Left ventricle myocardium inferior (tissue), 1 donor: ENCODE measurements around the gene RCSD1. TPM values are rescaled to one million over a fixed set of nuclear protein-coding genes. Genes with fewer than 3 reads are reported as not detected.
"Not testable (repeated sequence)": the region's sequence is repeated elsewhere in the genome, so short reads cannot be mapped to it uniquely, and the experiment has no call there.

Experiments used
- DNase-seq: peaks from one replicate; pipeline ENCODE4 v3.0.0-alpha.2; 2020
- H3K27ac ChIP-seq: fragments of 200-600 bp; replicated peaks from 2 replicates; pipeline ENCODE4 v1.8.0; 2021
- H3K27me3 ChIP-seq: fragments of 200-600 bp; 2 replicates; pipeline ENCODE4 v1.8.0; 2021; ENCODE audit warnings: low read depth
- H3K36me3 ChIP-seq: fragments of 200-600 bp; 2 replicates; pipeline ENCODE4 v1.8.0; 2021
- H3K4me1 ChIP-seq: fragments of 200-600 bp; 2 replicates; pipeline ENCODE4 v1.8.0; 2021
- H3K4me3 ChIP-seq: fragments of 200-600 bp; 2 replicates; pipeline ENCODE4 v1.8.0; 2021; ENCODE audit warnings: mild to moderate bottlenecking, moderate library complexity
- H3K9me3 ChIP-seq: fragments of 200-600 bp; replicated peaks from 2 replicates; pipeline ENCODE4 v1.8.0; 2021
- CTCF ChIP-seq: fragments of 200-600 bp; IDR thresholded peaks from 2 replicates; pipeline ENCODE4 v1.8.0; 2021; ENCODE audit warnings: antibody characterized with exemption, mild to moderate bottlenecking, borderline replicate concordance
- intact Hi-C: fragments of 100-400 bp; cut with micrococcal nuclease; formaldehyde crosslinking; loops from one replicate; pipeline ENCODE4 v1.11.0; 2022
- total RNA-seq: library from RNA; stranded (reverse); fragmentation: NEBNext Ultra II Directional; extraction: Animal tissue kit (Norgen Biotek cat#: 25700); gene quantifications from one replicate; pipeline ENCODE4 v1.2.1, GENCODE V29; 2021
- donor health status: DM: no; HTN: yes; CAD: no; lungs with severe emphysema.

Gene RCSD1
- total RNA-seq, 1 donor from 2014 or later, result 42.7 TPM

- intact Hi-C loops, result no loop called here
- DNase-seq, result no peak
- H3K4me1 ChIP-seq, result peaks cover 31% of the 10 kb centered on the region
- H3K27me3 ChIP-seq, result no peaks in the 10 kb centered on the region
- no peak overlapping the region for H3K27ac ChIP-seq
- no peaks in the 10 kb centered on the region for H3K36me3 ChIP-seq
- H3K4me3 ChIP-seq, result no peak overlapping the region
- H3K9me3 ChIP-seq, result no peaks in the 10 kb centered on the region
- no peak for TF ChIP-seq CTCF
Observed at GRCh38 chr1:167734841-167735240, 104.8 kb downstream of the RCSD1 start.

GRCh38 chr1:167737169-167737568 is 107.1 kb downstream of the RCSD1 start:
- H3K4me1 ChIP-seq, result peaks cover 30% of the 10 kb centered on the region
- H3K9me3 ChIP-seq, result no peaks in the 10 kb centered on the region
- H3K27ac ChIP-seq, result no peak overlapping the region
- intact Hi-C loops, result no loop called here
- H3K4me3 ChIP-seq, result no peak overlapping the region
- TF ChIP-seq CTCF, result no peak
- DNase-seq, result no peak
- H3K27me3 ChIP-seq, result no peaks in the 10 kb centered on the region
- H3K36me3 ChIP-seq, result no peaks in the 10 kb centered on the region

DNA sequence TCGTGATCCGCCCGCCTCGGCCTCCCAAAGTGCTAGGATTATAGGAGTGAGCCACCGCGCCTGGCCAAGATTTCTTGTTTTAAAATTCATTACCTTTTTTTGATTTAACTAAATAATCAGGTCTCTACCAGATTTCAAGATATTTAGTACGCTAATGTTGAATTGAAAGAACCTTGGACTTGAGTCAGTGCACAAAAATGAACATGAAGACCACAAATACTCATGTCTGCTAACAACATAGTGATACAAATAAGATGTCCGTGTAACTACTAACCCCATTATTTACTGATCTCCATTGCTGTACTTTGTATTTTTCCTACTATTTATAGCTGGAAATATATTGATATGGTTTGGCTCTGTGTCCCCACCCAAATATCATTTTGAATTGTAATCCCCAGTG is 108.1 kb downstream of the RCSD1 start:
- Histone ChIP-seq H3K27ac (no peak overlapping the region), H3K4me1 (peaks cover 25% of the 10 kb centered on the region), H3K36me3 (no peaks in the 10 kb centered on the region), H3K4me3 (no peak overlapping the region), H3K9me3 (no peaks in the 10 kb centered on the region), H3K27me3 (no peaks in the 10 kb centered on the region)
- TF ChIP-seq CTCF, result no peak
- DNase-seq, result no peak
- intact Hi-C loops, result no loop called here

- no peak overlapping the region for H3K4me3 ChIP-seq
- H3K4me1 ChIP-seq, result peaks cover 24% of the 10 kb centered on the region
- intact Hi-C loops, result no loop called here
- H3K9me3 ChIP-seq, result no peaks in the 10 kb centered on the region
- DNase-seq, result no peak
- H3K27me3 ChIP-seq, result no peaks in the 10 kb centered on the region
- no peak for TF ChIP-seq CTCF
- no peak overlapping the region for H3K27ac ChIP-seq
- H3K36me3 ChIP-seq, result no peaks in the 10 kb centered on the region
Observed at GRCh38 chr1:167739752-167740151, 109.7 kb downstream of the RCSD1 start.

DNA sequence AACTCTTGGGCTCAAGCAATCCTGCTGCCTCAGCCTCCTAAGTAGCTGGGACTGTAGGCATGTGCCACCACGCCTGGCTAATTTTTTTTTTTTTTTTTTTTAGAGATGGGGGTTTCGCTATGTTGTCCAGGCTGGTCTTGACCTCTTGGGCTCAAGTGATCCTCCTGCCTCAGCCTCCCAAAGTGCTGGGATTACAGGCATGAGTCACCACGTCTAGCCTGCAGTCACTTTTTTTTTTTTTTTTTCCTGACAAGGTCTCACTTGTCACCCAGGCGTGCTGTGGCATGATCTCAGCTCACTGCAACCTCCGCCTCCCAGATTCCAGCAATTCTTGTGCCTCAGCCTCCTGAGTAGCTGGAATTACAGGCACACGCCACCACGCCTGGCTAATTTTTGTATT is 111.1 kb downstream of the RCSD1 start:
- DNase-seq, H3K27me3 ChIP-seq, H3K36me3 ChIP-seq, H3K4me3 ChIP-seq, intact Hi-C loops, H3K27ac ChIP-seq, H3K9me3 ChIP-seq: not testable (repeated sequence)
- H3K4me1 ChIP-seq, result peaks cover 21% of the 10 kb centered on the region

GRCh38 chr1:167742392-167743057 is 112.5 kb downstream of the RCSD1 start:
- DNase-seq, H3K27me3 ChIP-seq, intact Hi-C loops, H3K9me3 ChIP-seq, H3K27ac ChIP-seq, H3K4me3 ChIP-seq, H3K4me1 ChIP-seq, H3K36me3 ChIP-seq: not testable (repeated sequence)
